SK-N-SH (cell line): Measurements from ENCODE around the gene KRT33A.

ENCODE experiments used
- CTCF ChIP-seq: fragments of 200-600 bp; sonication (generic); IDR thresholded peaks from 2 replicates; pipeline ENCODE4 v1.6.1; 2017; ENCODE audit warnings: antibody characterized with exemption, mild to moderate bottlenecking, moderate library complexity
- EP300 ChIP-seq, 2 experiments: IDR thresholded peaks; 2 replicates each; pipeline versions ENCODE4 v1.4.0 to v1.6.1; 2012; ENCODE audit warnings: borderline replicate concordance in 1 of 2, low read depth in 1 of 2, low read length in 1 of 2
- EZH2phosphoT487 ChIP-seq: fragments of 200-600 bp; sonication (generic); IDR thresholded peaks from 2 replicates; pipeline ENCODE4 v1.6.1; 2017; ENCODE audit warnings: low read depth, mixed run types, mild to moderate bottlenecking, antibody characterized with exemption, moderate library complexity, borderline replicate concordance
- FOXM1 ChIP-seq: IDR thresholded peaks from 2 replicates; pipeline ENCODE4 v1.4.0; 2012; ENCODE audit warnings: low read depth, mild to moderate bottlenecking
- GATA2 ChIP-seq: sonication (generic); formaldehyde crosslinking; IDR thresholded peaks from 2 replicates; pipeline ENCODE4 v1.5.0; 2020; ENCODE audit warnings: mild to moderate bottlenecking, missing genetic modification reagents
- JUND ChIP-seq: IDR thresholded peaks from 2 replicates; pipeline ENCODE4 v1.4.0; 2012
- MEF2A ChIP-seq: IDR thresholded peaks from 2 replicates; pipeline ENCODE4 v1.4.0; 2012; ENCODE audit warnings: low read depth, borderline replicate concordance
- PBX3 ChIP-seq: IDR thresholded peaks from 2 replicates; pipeline ENCODE4; 2012
- RCOR1 ChIP-seq: fragments of 150-350 bp; IDR thresholded peaks from 2 replicates; pipeline ENCODE4 v1.6.1; 2017; ENCODE audit warnings: antibody characterized with exemption, low read length
- RFX5 ChIP-seq: IDR thresholded peaks from 2 replicates; pipeline ENCODE4 v1.6.1; 2012; ENCODE audit warnings: mild to moderate bottlenecking, improper control_type of control experiment, low read length
- TF ChIP-seq, protein P1 (sequence below): IDR thresholded peaks from 2 replicates; pipeline ENCODE4 v1.4.0; 2012; ENCODE audit warnings: low read depth, borderline replicate concordance
- TF ChIP-seq, protein P2 (sequence below): IDR thresholded peaks from 2 replicates; pipeline ENCODE4 v1.6.1; 2012; ENCODE audit warnings: mild to moderate bottlenecking, low read depth, low read length, moderate library complexity
- TF ChIP-seq, protein P3 (sequence below): IDR thresholded peaks from 2 replicates; pipeline ENCODE4 v1.4.0; 2012; ENCODE audit warnings: low read depth, borderline replicate concordance

DNA sequence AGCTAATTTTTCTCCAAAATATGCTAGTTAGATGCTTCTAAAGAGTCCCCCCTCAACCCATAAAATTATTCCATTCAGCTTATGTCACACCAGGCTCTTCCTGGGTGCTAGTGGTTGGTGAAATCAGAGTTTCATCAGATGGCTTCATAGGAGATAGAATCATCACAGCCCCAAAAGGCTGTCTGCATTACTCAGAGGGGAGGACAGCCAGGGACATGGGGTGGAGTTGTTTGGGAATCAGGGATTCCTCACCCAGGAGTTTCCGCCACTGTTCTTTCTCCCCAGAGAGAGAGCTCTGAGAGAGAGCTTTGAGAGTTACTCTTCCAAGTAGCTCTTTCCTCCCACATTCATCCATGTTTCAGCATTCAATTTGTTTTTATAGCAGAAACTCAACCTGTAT is 31.8 kb upstream of the KRT33A start:
- TF ChIP-seq EZH2phosphoT487 (no peak), CTCF (no peak), JUND (no peak), RCOR1 (no peak), EP300 (IDR thresholded peaks at IDR 0.05; ENCODE audit: borderline replicate concordance in 1 of 2, low read depth in 1 of 2, low read length in 1 of 2) (no peak), MEF2A (no peak), RFX5 (no peak), PBX3 (no peak), FOXM1 (no peak), GATA2 (no peak)
- TF ChIP-seq, protein P1, sequence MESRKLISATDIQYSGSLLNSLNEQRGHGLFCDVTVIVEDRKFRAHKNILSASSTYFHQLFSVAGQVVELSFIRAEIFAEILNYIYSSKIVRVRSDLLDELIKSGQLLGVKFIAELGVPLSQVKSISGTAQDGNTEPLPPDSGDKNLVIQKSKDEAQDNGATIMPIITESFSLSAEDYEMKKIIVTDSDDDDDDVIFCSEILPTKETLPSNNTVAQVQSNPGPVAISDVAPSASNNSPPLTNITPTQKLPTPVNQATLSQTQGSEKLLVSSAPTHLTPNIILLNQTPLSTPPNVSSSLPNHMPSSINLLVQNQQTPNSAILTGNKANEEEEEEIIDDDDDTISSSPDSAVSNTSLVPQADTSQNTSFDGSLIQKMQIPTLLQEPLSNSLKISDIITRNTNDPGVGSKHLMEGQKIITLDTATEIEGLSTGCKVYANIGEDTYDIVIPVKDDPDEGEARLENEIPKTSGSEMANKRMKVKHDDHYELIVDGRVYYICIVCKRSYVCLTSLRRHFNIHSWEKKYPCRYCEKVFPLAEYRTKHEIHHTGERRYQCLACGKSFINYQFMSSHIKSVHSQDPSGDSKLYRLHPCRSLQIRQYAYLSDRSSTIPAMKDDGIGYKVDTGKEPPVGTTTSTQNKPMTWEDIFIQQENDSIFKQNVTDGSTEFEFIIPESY, result no peak
- TF ChIP-seq, protein P2, sequence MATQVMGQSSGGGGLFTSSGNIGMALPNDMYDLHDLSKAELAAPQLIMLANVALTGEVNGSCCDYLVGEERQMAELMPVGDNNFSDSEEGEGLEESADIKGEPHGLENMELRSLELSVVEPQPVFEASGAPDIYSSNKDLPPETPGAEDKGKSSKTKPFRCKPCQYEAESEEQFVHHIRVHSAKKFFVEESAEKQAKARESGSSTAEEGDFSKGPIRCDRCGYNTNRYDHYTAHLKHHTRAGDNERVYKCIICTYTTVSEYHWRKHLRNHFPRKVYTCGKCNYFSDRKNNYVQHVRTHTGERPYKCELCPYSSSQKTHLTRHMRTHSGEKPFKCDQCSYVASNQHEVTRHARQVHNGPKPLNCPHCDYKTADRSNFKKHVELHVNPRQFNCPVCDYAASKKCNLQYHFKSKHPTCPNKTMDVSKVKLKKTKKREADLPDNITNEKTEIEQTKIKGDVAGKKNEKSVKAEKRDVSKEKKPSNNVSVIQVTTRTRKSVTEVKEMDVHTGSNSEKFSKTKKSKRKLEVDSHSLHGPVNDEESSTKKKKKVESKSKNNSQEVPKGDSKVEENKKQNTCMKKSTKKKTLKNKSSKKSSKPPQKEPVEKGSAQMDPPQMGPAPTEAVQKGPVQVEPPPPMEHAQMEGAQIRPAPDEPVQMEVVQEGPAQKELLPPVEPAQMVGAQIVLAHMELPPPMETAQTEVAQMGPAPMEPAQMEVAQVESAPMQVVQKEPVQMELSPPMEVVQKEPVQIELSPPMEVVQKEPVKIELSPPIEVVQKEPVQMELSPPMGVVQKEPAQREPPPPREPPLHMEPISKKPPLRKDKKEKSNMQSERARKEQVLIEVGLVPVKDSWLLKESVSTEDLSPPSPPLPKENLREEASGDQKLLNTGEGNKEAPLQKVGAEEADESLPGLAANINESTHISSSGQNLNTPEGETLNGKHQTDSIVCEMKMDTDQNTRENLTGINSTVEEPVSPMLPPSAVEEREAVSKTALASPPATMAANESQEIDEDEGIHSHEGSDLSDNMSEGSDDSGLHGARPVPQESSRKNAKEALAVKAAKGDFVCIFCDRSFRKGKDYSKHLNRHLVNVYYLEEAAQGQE, result no peak
- TF ChIP-seq, protein P3, sequence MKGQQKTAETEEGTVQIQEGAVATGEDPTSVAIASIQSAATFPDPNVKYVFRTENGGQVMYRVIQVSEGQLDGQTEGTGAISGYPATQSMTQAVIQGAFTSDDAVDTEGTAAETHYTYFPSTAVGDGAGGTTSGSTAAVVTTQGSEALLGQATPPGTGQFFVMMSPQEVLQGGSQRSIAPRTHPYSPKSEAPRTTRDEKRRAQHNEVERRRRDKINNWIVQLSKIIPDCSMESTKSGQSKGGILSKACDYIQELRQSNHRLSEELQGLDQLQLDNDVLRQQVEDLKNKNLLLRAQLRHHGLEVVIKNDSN, result no peak
